ENCODE data around the gene TLX2. TPM values are rescaled to one million over a fixed set of nuclear protein-coding genes. Genes with fewer than 3 reads are reported as not detected.

TLX2 gene
- total and polyA plus RNA-seq, 2 donors (not counting 3 experiments of a cell fraction or from before 2014, with no cell fraction given), result not detected

- H3K79me2 ChIP-seq (ENCODE audit: control insufficient read depth, insufficient read depth, low read length), result no peaks in the 10 kb centered on the region
- H3K9me3 ChIP-seq (replicated peaks; ENCODE audit: control insufficient read depth, insufficient read depth, low read length), result no peaks in the 10 kb centered on the region
- dilution Hi-C loops (cut with MboI; ENCODE audit: extremely low pct_ligation_motif_present, low sequenced_read_pairs) (no loop called here), intact Hi-C loops (cut with micrococcal nuclease) (no loop called here)
- no peak for DNase-seq (ENCODE audit: low read depth, low spot score)
- ChIA-PET POLR2A (no interaction called here), CTCF (interaction anchor here (2.1 kb wide), 1 partner anchor 25 kb away, joined by 6 read pairs; no protein-coding TSS in a partner anchor)
- H3K27ac ChIP-seq (ENCODE audit: insufficient read depth, low read depth, low read length), result no peak overlapping the region
- no peak overlapping the region for H3K4me2 ChIP-seq (ENCODE audit: insufficient read depth, low read length)
- peak; percentile 70 for FAIRE-seq
- no peak overlapping the region for H3K9ac ChIP-seq (replicated peaks; ENCODE audit: extremely low read depth, insufficient read depth, low read length)
- TF ChIP-seq POLR2AphosphoS5 (IDR thresholded peaks at IDR 0.05; ENCODE audit: insufficient read depth, low read depth, low read length) (no peak), FOS (IDR thresholded peaks at IDR 0.05; ENCODE audit: borderline replicate concordance, insufficient read depth, low read length) (peak; percentile 63), MYC (IDR thresholded peaks at IDR 0.05; ENCODE audit: low read depth, low read length) (no peak)
- peaks cover 3 to 14% of the 10 kb centered on the region in 2 experiments for H3K27me3 ChIP-seq (ENCODE audit: control insufficient read depth in 2 of 2, insufficient read depth in 2 of 2, low read length in 2 of 2)
- H3K4me1 ChIP-seq (ENCODE audit: control insufficient read depth, extremely low read depth, insufficient read depth, low read length), result peaks cover 5% of the 10 kb centered on the region
- H4K20me1 ChIP-seq (replicated peaks; ENCODE audit: control insufficient read depth, extremely low read depth, insufficient read depth, low read length), result no peaks in the 10 kb centered on the region
- no peaks in the 10 kb centered on the region for H3K9me1 ChIP-seq (replicated peaks; ENCODE audit: control insufficient read depth, extremely low read depth, insufficient read depth, low read length)
- no TSS peak for BruUV-seq (replicated peaks)
- no peak overlapping the region for H3K4me3 ChIP-seq (replicated peaks in 1 of 3; ENCODE audit: insufficient read depth in 1 of 3, low read depth in 1 of 3, low read length in 3 of 3)
- no peaks in the 10 kb centered on the region for H3K36me3 ChIP-seq (ENCODE audit: control insufficient read depth in 2 of 2, extremely low read depth in 1 of 2, insufficient read depth in 2 of 2, low read length in 2 of 2)
- peak overlapping the region; percentile 68 for H2AFZ ChIP-seq (ENCODE audit: low read depth, low read length)
Observed at GRCh38 chr2:74562126-74562775, 48.0 kb downstream of the TLX2 start.

GRCh38 chr2:74564222-74564621, 50.0 kb downstream of the TLX2 start:
- ChIA-PET CTCF (interaction anchor here (1.4 kb wide), 1 partner anchor 19 kb away, joined by 3 read pairs; no protein-coding TSS in a partner anchor), POLR2A (no interaction called here)
- Histone ChIP-seq H2AFZ (ENCODE audit: low read depth, low read length) (no peak overlapping the region), H3K9ac (replicated peaks; ENCODE audit: extremely low read depth, insufficient read depth, low read length) (no peak overlapping the region), H3K4me3 (replicated peaks in 1 of 3; ENCODE audit: insufficient read depth in 1 of 3, low read depth in 1 of 3, low read length in 3 of 3) (no peak overlapping the region), H3K36me3 (ENCODE audit: control insufficient read depth in 2 of 2, extremely low read depth in 1 of 2, insufficient read depth in 2 of 2, low read length in 2 of 2) (no peaks in the 10 kb centered on the region), H3K9me1 (replicated peaks; ENCODE audit: control insufficient read depth, extremely low read depth, insufficient read depth, low read length) (no peaks in the 10 kb centered on the region), H3K79me2 (ENCODE audit: control insufficient read depth, insufficient read depth, low read length) (no peaks in the 10 kb centered on the region), H4K20me1 (replicated peaks; ENCODE audit: control insufficient read depth, extremely low read depth, insufficient read depth, low read length) (no peaks in the 10 kb centered on the region), H3K9me3 (replicated peaks; ENCODE audit: control insufficient read depth, insufficient read depth, low read length) (no peaks in the 10 kb centered on the region), H3K4me1 (ENCODE audit: control insufficient read depth, extremely low read depth, insufficient read depth, low read length) (peaks cover 5% of the 10 kb centered on the region), H3K4me2 (ENCODE audit: insufficient read depth, low read length) (no peak overlapping the region), H3K27me3 (ENCODE audit: control insufficient read depth in 2 of 2, insufficient read depth in 2 of 2, low read length in 2 of 2) (peaks cover 16 to 24% of the 10 kb centered on the region in 2 experiments), H3K27ac (ENCODE audit: insufficient read depth, low read depth, low read length) (no peak overlapping the region)
- DNase-seq (ENCODE audit: low read depth, low spot score) (no peak), FAIRE-seq (no peak)
- TF ChIP-seq FOS (IDR thresholded peaks at IDR 0.05; ENCODE audit: borderline replicate concordance, insufficient read depth, low read length) (no peak), POLR2AphosphoS5 (IDR thresholded peaks at IDR 0.05; ENCODE audit: insufficient read depth, low read depth, low read length) (no peak), CTCF (IDR thresholded peaks at IDR 0.05; ENCODE audit: extremely low read depth in 1 of 2, insufficient read depth in 1 of 2, low read depth in 1 of 2, low read length in 2 of 2) (no peak), POLR2A (IDR thresholded peaks at IDR 0.05; ENCODE audit: low read depth, low read length) (no peak), EZH2 (IDR thresholded peaks at IDR 0.05; ENCODE audit: borderline replicate concordance, low read depth, low read length, severe bottlenecking) (no peak), GATA2 (IDR thresholded peaks at IDR 0.05; ENCODE audit: insufficient read depth, insufficient read length, low read depth, low read length) (no peak), MAX (IDR thresholded peaks at IDR 0.05; ENCODE audit: insufficient read depth, insufficient read length) (no peak), JUN (IDR thresholded peaks at IDR 0.05; ENCODE audit: borderline replicate concordance, insufficient read depth, insufficient read length, low read depth) (no peak), MYC (IDR thresholded peaks at IDR 0.05; ENCODE audit: low read depth, low read length) (no peak)
- intact Hi-C loops (cut with micrococcal nuclease) (no loop called here), dilution Hi-C loops (cut with MboI; ENCODE audit: extremely low pct_ligation_motif_present, low sequenced_read_pairs) (no loop called here)
- BruUV-seq (replicated peaks), result no TSS peak
